ENCODE measurements around the gene RNF13. TPM values are rescaled to one million over a fixed set of nuclear protein-coding genes. Genes with fewer than 3 reads are reported as not detected.

Gene RNF13
- total RNA-seq, 2 experiments from 2014 or later, result 39.1 to 44.1 TPM

- Histone ChIP-seq H3K9me3 (ENCODE audit: control insufficient read depth in 1 of 2, insufficient read depth in 1 of 2, low read length in 2 of 2) (peaks cover 0 to 3% of the 10 kb centered on the region in 2 experiments), H3K27me3 (ENCODE audit: control insufficient read depth in 1 of 2, insufficient read depth in 2 of 2, low read length in 2 of 2) (peaks cover 6 to 34% of the 10 kb centered on the region in 2 experiments), H3K4me3 (ENCODE audit: low read length) (no peak overlapping the region), H3K36me3 (ENCODE audit: insufficient read depth, low read length) (no peaks in the 10 kb centered on the region), H3K4me1 (ENCODE audit: insufficient read depth, low read length) (no peaks in the 10 kb centered on the region), H3K27ac (ENCODE audit: low read depth in 1 of 2, low read length in 2 of 2) (no peak overlapping the region)
- Mint-ChIP-seq H3K27ac (no peak overlapping the region), H3K4me3 (no peak overlapping the region), H3K27me3 (peaks cover 19% of the 10 kb centered on the region), H3K9me3 (no peaks in the 10 kb centered on the region), H3K4me1 (ENCODE audit: low read depth) (no peaks in the 10 kb centered on the region), H3K36me3 (ENCODE audit: low read depth) (no peaks in the 10 kb centered on the region)
- TF ChIP-seq CTCF (IDR thresholded peaks at IDR 0.05), result peak; percentile 25
- intact Hi-C loops (cut with DNase I, micrococcal nuclease), result loop anchor here in 1 of 2 experiments (5.0 kb wide), 1 partner anchor 416 kb away; no protein-coding TSS in a partner anchor
- ChIA-PET POLR2A (no interaction called here), CTCF (interaction anchor here (1.0 to 1.6 kb wide), 2 partner anchors 14 to 667 kb away, joined by 3 read pairs; partner anchors contain the start of gene COMMD2)
- peak in 1 of 14 experiments; percentile 18 for DNase-seq
- ATAC-seq (ENCODE audit: poor library complexity), result no peak
These were observed 47.2 kb upstream of the RNF13 start for GRCh38 chr3:149765762-149766334.

- DNase-seq, result no peak
- H3K4me3 Mint-ChIP-seq, result no peak overlapping the region
- no peak overlapping the region for H3K27ac Mint-ChIP-seq
- no peaks in the 10 kb centered on the region for H3K9me3 Mint-ChIP-seq
- Histone ChIP-seq H3K4me3 (ENCODE audit: low read length) (no peak overlapping the region), H3K4me1 (ENCODE audit: insufficient read depth, low read length) (no peaks in the 10 kb centered on the region), H3K36me3 (ENCODE audit: insufficient read depth, low read length) (no peaks in the 10 kb centered on the region), H3K27me3 (ENCODE audit: control insufficient read depth in 1 of 2, insufficient read depth in 2 of 2, low read length in 2 of 2) (peaks cover 6 to 25% of the 10 kb centered on the region in 2 experiments), H3K9me3 (ENCODE audit: control insufficient read depth in 1 of 2, insufficient read depth in 1 of 2, low read length in 2 of 2) (peaks cover 0 to 3% of the 10 kb centered on the region in 2 experiments), H3K27ac (ENCODE audit: low read depth in 1 of 2, low read length in 2 of 2) (no peak overlapping the region)
- no peak for TF ChIP-seq CTCF (IDR thresholded peaks at IDR 0.05)
- H3K27me3 Mint-ChIP-seq, result peaks cover 19% of the 10 kb centered on the region
- ChIA-PET POLR2A (no interaction called here), CTCF (no interaction called here)
- ATAC-seq (ENCODE audit: poor library complexity), result no peak
- H3K4me1 Mint-ChIP-seq (ENCODE audit: low read depth), result no peaks in the 10 kb centered on the region
- intact Hi-C loops (cut with DNase I, micrococcal nuclease), result loop anchor here in 1 of 2 experiments (5.0 kb wide), 1 partner anchor 415 kb away; no protein-coding TSS in a partner anchor
- no peaks in the 10 kb centered on the region for H3K36me3 Mint-ChIP-seq (ENCODE audit: low read depth)
These were observed 45.3 kb upstream of the RNF13 start for GRCh38 chr3:149767720-149768119.

- H3K36me3 Mint-ChIP-seq (ENCODE audit: low read depth), result no peaks in the 10 kb centered on the region
- no peaks in the 10 kb centered on the region for H3K4me1 Mint-ChIP-seq (ENCODE audit: low read depth)
- TF ChIP-seq CTCF (IDR thresholded peaks at IDR 0.05), result no peak
- ATAC-seq (ENCODE audit: poor library complexity) (no peak), DNase-seq (no peak)
- Histone ChIP-seq H3K27ac (ENCODE audit: low read depth in 1 of 2, low read length in 2 of 2) (no peak overlapping the region), H3K4me1 (ENCODE audit: insufficient read depth, low read length) (no peaks in the 10 kb centered on the region), H3K4me3 (ENCODE audit: low read length) (no peak overlapping the region), H3K27me3 (ENCODE audit: control insufficient read depth in 1 of 2, insufficient read depth in 2 of 2, low read length in 2 of 2) (peaks cover 6 to 23% of the 10 kb centered on the region in 2 experiments), H3K9me3 (ENCODE audit: control insufficient read depth in 1 of 2, insufficient read depth in 1 of 2, low read length in 2 of 2) (peaks cover 0 to 3% of the 10 kb centered on the region in 2 experiments), H3K36me3 (ENCODE audit: insufficient read depth, low read length) (no peaks in the 10 kb centered on the region)
- H3K4me3 Mint-ChIP-seq, result no peak overlapping the region
- H3K27me3 Mint-ChIP-seq, result peaks cover 19% of the 10 kb centered on the region
- H3K9me3 Mint-ChIP-seq, result no peaks in the 10 kb centered on the region
- no peak overlapping the region for H3K27ac Mint-ChIP-seq
- intact Hi-C loops (cut with DNase I, micrococcal nuclease), result loop anchor here in 1 of 2 experiments (5.0 kb wide), 1 partner anchor 414 kb away; no protein-coding TSS in a partner anchor
- ChIA-PET POLR2A (no interaction called here), CTCF (no interaction called here)
These were observed 44.3 kb upstream of the RNF13 start for GRCh38 chr3:149768704-149769103.

Data from CD4-positive, alpha-beta T cell (primary cell).